ENCODE data around the gene ASPG.

ASPG gene

GRCh38 chr14:104155513-104155912, 70.0 kb downstream of the ASPG start:
- Histone ChIP-seq H3K9ac (ENCODE audit: low read depth, low read length) (no peak overlapping the region), H3K36me3 (ENCODE audit: insufficient read depth, low read length) (peaks cover 19% of the 10 kb centered on the region), H3K27me3 (ENCODE audit: insufficient read depth, low read length) (no peaks in the 10 kb centered on the region), H3K9me3 (ENCODE audit: insufficient read depth, low read depth, low read length) (no peaks in the 10 kb centered on the region), H3K27ac (ENCODE audit: low read depth, low read length) (no peak overlapping the region), H3K4me3 (ENCODE audit: low read length) (no peak overlapping the region), H3K4me1 (ENCODE audit: insufficient read depth, low read length) (peaks cover 4% of the 10 kb centered on the region; the same call in 1 of the 2 replicates)
- WGBS: 94% methylated on average over 29 of the region's 29 CpGs

- H3K36me3 ChIP-seq (ENCODE audit: insufficient read depth, low read length): peaks cover 19% of the 10 kb centered on the region
- H3K9me3 ChIP-seq (ENCODE audit: insufficient read depth, low read depth, low read length): no peaks in the 10 kb centered on the region
- H3K27me3 ChIP-seq (ENCODE audit: insufficient read depth, low read length): no peaks in the 10 kb centered on the region
- no peak overlapping the region for H3K9ac ChIP-seq (ENCODE audit: low read depth, low read length)
- no peak overlapping the region for H3K4me3 ChIP-seq (ENCODE audit: low read length)
- 90% methylated on average over 5 of the region's 5 CpGs for WGBS
- H3K4me1 ChIP-seq (ENCODE audit: insufficient read depth, low read length): peaks cover under 1% of the 10 kb centered on the region; the same call in 1 of the 2 replicates
- H3K27ac ChIP-seq (ENCODE audit: low read depth, low read length): no peak overlapping the region
These were observed 70.6 kb downstream of the ASPG start for GRCh38 chr14:104156142-104156541.

- Histone ChIP-seq H3K9me3 (ENCODE audit: insufficient read depth, low read depth, low read length) (no peaks in the 10 kb centered on the region), H3K9ac (ENCODE audit: low read depth, low read length) (no peak overlapping the region), H3K4me3 (ENCODE audit: low read length) (no peak overlapping the region), H3K27ac (ENCODE audit: low read depth, low read length) (no peak overlapping the region), H3K36me3 (ENCODE audit: insufficient read depth, low read length) (peaks cover 15% of the 10 kb centered on the region), H3K4me1 (ENCODE audit: insufficient read depth, low read length) (no peaks in the 10 kb centered on the region), H3K27me3 (ENCODE audit: insufficient read depth, low read length) (no peaks in the 10 kb centered on the region)
- 90% methylated on average over 42 of the region's 42 CpGs for WGBS
These were observed 71.8 kb downstream of the ASPG start for GRCh38 chr14:104157016-104157928.

- Histone ChIP-seq H3K27ac (ENCODE audit: low read depth, low read length) (no peak overlapping the region), H3K36me3 (ENCODE audit: insufficient read depth, low read length) (0 out of 2 replicates have a peak, but pooled peaks cover 9% of the 10 kb centered on the region), H3K4me3 (ENCODE audit: low read length) (no peak overlapping the region), H3K27me3 (ENCODE audit: insufficient read depth, low read length) (no peaks in the 10 kb centered on the region), H3K9me3 (ENCODE audit: insufficient read depth, low read depth, low read length) (no peaks in the 10 kb centered on the region), H3K4me1 (ENCODE audit: insufficient read depth, low read length) (no peaks in the 10 kb centered on the region), H3K9ac (ENCODE audit: low read depth, low read length) (no peak overlapping the region)
- 89% methylated on average over 51 of the region's 51 CpGs for WGBS
These were observed 73.6 kb downstream of the ASPG start for GRCh38 chr14:104158827-104159798.

- Histone ChIP-seq H3K27me3 (ENCODE audit: insufficient read depth, low read length) (no peaks in the 10 kb centered on the region), H3K9ac (ENCODE audit: low read depth, low read length) (no peak overlapping the region), H3K4me3 (ENCODE audit: low read length) (no peak overlapping the region), H3K36me3 (ENCODE audit: insufficient read depth, low read length) (0 out of 2 replicates have a peak, but pooled peaks cover 9% of the 10 kb centered on the region), H3K9me3 (ENCODE audit: insufficient read depth, low read depth, low read length) (no peaks in the 10 kb centered on the region), H3K27ac (ENCODE audit: low read depth, low read length) (no peak overlapping the region), H3K4me1 (ENCODE audit: insufficient read depth, low read length) (no peaks in the 10 kb centered on the region)
- WGBS: 95% methylated on average over 9 of the region's 9 CpGs
These were observed 74.5 kb downstream of the ASPG start for GRCh38 chr14:104159990-104160389.

GRCh38 chr14:104161602-104162367, 76.3 kb downstream of the ASPG start:
- Histone ChIP-seq H3K4me3 (ENCODE audit: low read length) (no peak overlapping the region), H3K9ac (ENCODE audit: low read depth, low read length) (no peak overlapping the region), H3K36me3 (ENCODE audit: insufficient read depth, low read length) (0 out of 2 replicates have a peak, but pooled peaks cover 9% of the 10 kb centered on the region), H3K9me3 (ENCODE audit: insufficient read depth, low read depth, low read length) (no peaks in the 10 kb centered on the region), H3K4me1 (ENCODE audit: insufficient read depth, low read length) (no peaks in the 10 kb centered on the region), H3K27ac (ENCODE audit: low read depth, low read length) (no peak overlapping the region), H3K27me3 (ENCODE audit: insufficient read depth, low read length) (no peaks in the 10 kb centered on the region)
- WGBS: 91% methylated on average over 23 of the region's 23 CpGs

GRCh38 chr14:104162495-104162894, 77.0 kb downstream of the ASPG start:
- Histone ChIP-seq H3K27ac (ENCODE audit: low read depth, low read length) (no peak overlapping the region), H3K27me3 (ENCODE audit: insufficient read depth, low read length) (no peaks in the 10 kb centered on the region), H3K4me1 (ENCODE audit: insufficient read depth, low read length) (no peaks in the 10 kb centered on the region), H3K9me3 (ENCODE audit: insufficient read depth, low read depth, low read length) (no peaks in the 10 kb centered on the region), H3K9ac (ENCODE audit: low read depth, low read length) (no peak overlapping the region), H3K36me3 (ENCODE audit: insufficient read depth, low read length) (0 out of 2 replicates have a peak, but pooled peaks cover 9% of the 10 kb centered on the region), H3K4me3 (ENCODE audit: low read length) (no peak overlapping the region)
- WGBS: 94% methylated on average over 9 of the region's 9 CpGs

GRCh38 chr14:104163541-104163940, 78.0 kb downstream of the ASPG start:
- no peaks in the 10 kb centered on the region for H3K4me1 ChIP-seq (ENCODE audit: insufficient read depth, low read length)
- 0 out of 2 replicates have a peak, but pooled peaks cover 4% of the 10 kb centered on the region for H3K36me3 ChIP-seq (ENCODE audit: insufficient read depth, low read length)
- H3K27me3 ChIP-seq (ENCODE audit: insufficient read depth, low read length): no peaks in the 10 kb centered on the region
- no peak overlapping the region for H3K27ac ChIP-seq (ENCODE audit: low read depth, low read length)
- no peak overlapping the region for H3K9ac ChIP-seq (ENCODE audit: low read depth, low read length)
- H3K9me3 ChIP-seq (ENCODE audit: insufficient read depth, low read depth, low read length): no peaks in the 10 kb centered on the region
- no peak overlapping the region for H3K4me3 ChIP-seq (ENCODE audit: low read length)
- 94% methylated on average over 21 of the region's 21 CpGs for WGBS

- no peak overlapping the region for H3K4me3 ChIP-seq (ENCODE audit: low read length)
- no peaks in the 10 kb centered on the region for H3K27me3 ChIP-seq (ENCODE audit: insufficient read depth, low read length)
- no peaks in the 10 kb centered on the region for H3K9me3 ChIP-seq (ENCODE audit: insufficient read depth, low read depth, low read length)
- H3K4me1 ChIP-seq (ENCODE audit: insufficient read depth, low read length): peaks cover 2% of the 10 kb centered on the region; the same call in 1 of the 2 replicates
- H3K36me3 ChIP-seq (ENCODE audit: insufficient read depth, low read length): no peaks in the 10 kb centered on the region
- no peak overlapping the region for H3K9ac ChIP-seq (ENCODE audit: low read depth, low read length)
- WGBS: 94% methylated on average over 23 of the region's 23 CpGs
- no peak overlapping the region for H3K27ac ChIP-seq (ENCODE audit: low read depth, low read length)
These were observed 78.5 kb downstream of the ASPG start for GRCh38 chr14:104164041-104164440.

GRCh38 chr14:104164512-104164911, 79.0 kb downstream of the ASPG start:
- H3K9ac ChIP-seq (ENCODE audit: low read depth, low read length): no peak overlapping the region
- H3K4me3 ChIP-seq (ENCODE audit: low read length): no peak overlapping the region
- 85% methylated on average over 9 of the region's 9 CpGs for WGBS
- H3K9me3 ChIP-seq (ENCODE audit: insufficient read depth, low read depth, low read length): no peaks in the 10 kb centered on the region
- H3K36me3 ChIP-seq (ENCODE audit: insufficient read depth, low read length): no peaks in the 10 kb centered on the region
- no peaks in the 10 kb centered on the region for H3K27me3 ChIP-seq (ENCODE audit: insufficient read depth, low read length)
- peaks cover 6% of the 10 kb centered on the region for H3K4me1 ChIP-seq (ENCODE audit: insufficient read depth, low read length)
- no peak overlapping the region for H3K27ac ChIP-seq (ENCODE audit: low read depth, low read length)

Data from HUES64 (cell line).